GM18873 (cell line): ENCODE data around the gene PRLHR.
"Not testable (repeated sequence)": the region's sequence is repeated elsewhere in the genome, so short reads cannot be mapped to it uniquely, and the experiment has no call there.

Source experiments
- ATAC-seq: cut with Tn5 transposase; IDR thresholded peaks from one replicate; pipeline ENCODE4 v1.9.1; 2021; ENCODE audit warnings: mild to moderate bottlenecking, moderate library complexity, moderate number of reproducible peaks; ENCODE audit not compliant: unreplicated experiment, low FRiP score

The PRLHR gene

GRCh38 chr10:118595598-118596425 lies at the start of gene PRLHR:
Gene PRLHR, minus strand, starts transcription at chr10:118595648. Its CDS starts 404 bp downstream, at chr10:118595244.
- ATAC-seq, result no peak

- ATAC-seq, result no peak
These were observed 46.8 kb upstream of the PRLHR start for GRCh38 chr10:118642228-118642627.

- ATAC-seq, result no peak
These were observed 43.2 kb upstream of the PRLHR start for GRCh38 chr10:118638680-118639079.

- ATAC-seq, result no peak
These were observed 40.4 kb upstream of the PRLHR start for GRCh38 chr10:118635674-118636402.

- ATAC-seq, result no peak
These were observed 38.3 kb upstream of the PRLHR start for GRCh38 chr10:118633786-118634185.

- ATAC-seq, result no peak
These were observed 33.8 kb upstream of the PRLHR start for GRCh38 chr10:118629211-118629610.

- ATAC-seq, result no peak
These were observed 32.9 kb upstream of the PRLHR start for GRCh38 chr10:118628397-118628796.

GRCh38 chr10:118626953-118627352 lies 31.5 kb upstream of the PRLHR start:
- no peak for ATAC-seq

GRCh38 chr10:118625504-118625903 lies 30.1 kb upstream of the PRLHR start:
- no peak for ATAC-seq

- no peak for ATAC-seq
These were observed 29.3 kb upstream of the PRLHR start for GRCh38 chr10:118624747-118625146.

GRCh38 chr10:118621304-118621942 lies 26.0 kb upstream of the PRLHR start:
- no peak for ATAC-seq

- not testable (repeated sequence) for ATAC-seq
These were observed 18.4 kb upstream of the PRLHR start for GRCh38 chr10:118613863-118614262.

GRCh38 chr10:118610577-118610976 lies 15.1 kb upstream of the PRLHR start:
- ATAC-seq, result no peak

GRCh38 chr10:118607768-118608354 lies 12.4 kb upstream of the PRLHR start:
- no peak for ATAC-seq

GRCh38 chr10:118605694-118606093 lies 10.2 kb upstream of the PRLHR start:
- ATAC-seq, result no peak

GRCh38 chr10:118596426-118597124 lies 1.1 kb upstream of the PRLHR start:
- ATAC-seq, result no peak

- no peak for ATAC-seq
These were observed 406 bp downstream of the PRLHR start for GRCh38 chr10:118595064-118595420.

GRCh38 chr10:118594392-118595063 lies 920 bp downstream of the PRLHR start:
- no peak for ATAC-seq

- ATAC-seq, result no peak
These were observed 2.6 kb downstream of the PRLHR start for GRCh38 chr10:118592675-118593330.
